DMS114 treated with DMSO at 0.1 percent for 48 hours (cell line): ENCODE measurements around the gene FKBP11.

Source experiments
- DNase-seq: peaks from one replicate; lab custom pipeline; 2025; ENCODE audit not compliant: unreplicated experiment; lab: John Stamatoyannopoulos, UW

Gene FKBP11

DNA sequence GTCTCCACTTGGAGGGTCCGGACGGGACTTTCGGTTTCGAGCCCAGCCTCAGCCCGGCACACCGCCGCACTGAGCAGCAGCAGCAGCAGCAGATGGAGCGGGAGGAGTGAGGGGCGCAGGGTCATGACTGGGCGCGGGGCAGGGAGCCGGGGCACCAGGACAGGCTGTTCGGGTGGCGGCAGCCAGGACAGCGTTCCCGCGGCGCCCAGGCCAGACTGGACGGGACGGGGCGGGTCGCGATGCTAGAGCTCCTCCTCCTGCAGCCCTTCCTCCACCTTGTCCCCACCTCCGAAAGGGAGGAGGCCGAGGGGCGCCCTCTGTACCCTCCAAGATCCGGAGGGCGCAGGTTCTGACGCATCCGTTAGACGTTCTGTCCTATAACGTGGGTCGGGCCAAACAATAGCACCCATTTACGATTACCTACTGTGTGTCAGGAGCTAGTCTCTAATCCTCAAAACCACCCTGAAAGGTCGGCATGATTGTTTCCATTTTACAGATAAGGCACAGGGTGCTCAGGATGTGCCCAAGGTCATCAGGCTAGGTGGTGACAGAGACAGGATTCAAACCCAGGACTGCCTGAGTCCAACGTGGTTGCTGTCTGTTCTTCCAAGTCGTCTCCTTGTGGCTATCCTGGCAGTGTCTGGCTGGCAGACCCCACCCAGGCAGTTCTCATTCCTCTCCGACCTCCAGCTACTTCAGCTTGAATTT is at the start of gene FKBP11:
FKBP11 (minus strand) TSS at position 189 of the 708 bp plus-strand sequence; CDS start at position 125, 64 bp downstream.
- no peak for DNase-seq

DNA sequence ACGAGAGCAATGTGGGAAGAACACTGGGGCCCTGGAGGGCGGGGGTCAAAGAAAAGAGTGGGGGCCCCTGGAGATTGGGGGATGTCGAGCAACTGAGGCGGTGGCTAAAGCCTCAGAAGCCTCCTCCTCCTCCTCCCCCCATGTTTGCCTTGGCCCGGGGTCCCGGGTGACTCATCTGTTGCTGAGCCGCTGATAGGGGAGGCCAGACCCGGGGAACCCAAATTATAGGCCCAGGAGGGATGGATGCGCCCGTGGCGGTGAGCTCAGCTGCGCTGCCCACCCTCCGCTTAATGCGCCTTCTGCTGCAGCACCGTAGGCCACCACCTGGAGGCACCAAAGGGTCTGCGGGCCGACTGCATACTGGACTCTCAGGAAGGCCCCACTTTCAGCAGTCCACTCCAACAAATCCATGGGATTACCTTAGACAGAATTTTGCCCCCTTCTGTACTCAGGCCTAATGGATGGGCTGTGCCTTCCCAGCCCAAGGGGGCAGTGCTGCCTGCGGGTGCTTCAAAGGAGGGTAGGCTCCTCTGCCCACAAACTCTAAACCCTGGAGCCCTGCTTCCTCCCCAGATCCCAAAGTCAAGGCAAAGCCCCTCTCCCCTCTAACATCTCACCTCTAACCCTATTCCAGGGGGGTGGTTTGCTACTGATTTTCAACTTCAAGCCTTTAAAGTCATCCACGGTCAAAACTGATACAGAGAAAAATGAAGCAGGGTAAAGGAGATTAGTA is 48.8 kb upstream of the FKBP11 start:
- DNase-seq, result no peak

DNA sequence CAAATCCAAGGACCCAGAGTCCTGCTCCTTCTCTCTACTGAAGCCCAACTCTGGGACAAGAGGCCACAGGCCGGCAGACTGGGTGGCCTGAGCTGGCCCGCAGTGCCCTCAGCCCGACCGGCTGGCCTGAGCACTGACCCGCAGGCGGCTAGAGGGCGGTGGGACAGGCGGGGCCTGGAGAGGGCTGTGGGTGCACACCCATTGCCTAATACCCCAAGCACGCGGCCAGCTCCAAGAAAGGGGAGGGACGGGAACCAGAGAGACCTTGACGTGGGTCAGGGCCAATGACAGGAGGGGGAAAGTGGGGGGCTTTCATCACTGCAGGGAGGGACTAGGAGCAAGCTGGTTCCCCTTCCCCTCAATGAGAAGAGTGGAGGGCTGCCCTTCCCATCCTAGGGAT is 48.2 kb upstream of the FKBP11 start:
- no peak for DNase-seq

DNA sequence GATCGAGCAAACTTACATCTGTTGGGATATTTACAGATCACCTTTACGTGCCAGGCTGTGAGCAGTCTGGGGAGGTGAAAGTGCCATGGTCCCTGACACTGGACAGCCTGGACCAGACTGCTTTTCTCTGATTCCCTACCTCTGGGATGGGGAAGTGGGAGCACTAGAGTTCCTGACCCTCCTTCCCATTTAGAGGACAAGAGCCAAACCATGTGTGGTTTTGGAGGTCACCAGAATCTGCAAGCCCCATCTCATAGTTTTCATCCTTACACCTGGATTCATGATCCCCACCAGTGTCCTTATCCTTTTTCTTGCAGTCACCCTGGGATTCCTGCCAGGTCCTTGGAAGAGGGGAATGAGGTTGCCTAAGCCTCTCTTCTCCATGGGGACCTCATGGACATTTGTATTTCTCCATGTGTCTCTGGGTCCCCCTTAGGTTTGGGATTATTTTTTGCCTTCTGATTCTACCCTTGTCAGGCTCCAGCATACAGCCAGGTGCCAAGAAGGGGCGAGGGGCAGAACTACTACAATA is 47.7 kb upstream of the FKBP11 start:
- DNase-seq, result no peak

GRCh38 chr12:48972213-48972951 is 47.1 kb upstream of the FKBP11 start:
- DNase-seq, result no peak

- no peak for DNase-seq
Observed at GRCh38 chr12:48970702-48971334, 45.5 kb upstream of the FKBP11 start.

GRCh38 chr12:48969833-48970701 is 44.8 kb upstream of the FKBP11 start:
- no peak for DNase-seq

DNA sequence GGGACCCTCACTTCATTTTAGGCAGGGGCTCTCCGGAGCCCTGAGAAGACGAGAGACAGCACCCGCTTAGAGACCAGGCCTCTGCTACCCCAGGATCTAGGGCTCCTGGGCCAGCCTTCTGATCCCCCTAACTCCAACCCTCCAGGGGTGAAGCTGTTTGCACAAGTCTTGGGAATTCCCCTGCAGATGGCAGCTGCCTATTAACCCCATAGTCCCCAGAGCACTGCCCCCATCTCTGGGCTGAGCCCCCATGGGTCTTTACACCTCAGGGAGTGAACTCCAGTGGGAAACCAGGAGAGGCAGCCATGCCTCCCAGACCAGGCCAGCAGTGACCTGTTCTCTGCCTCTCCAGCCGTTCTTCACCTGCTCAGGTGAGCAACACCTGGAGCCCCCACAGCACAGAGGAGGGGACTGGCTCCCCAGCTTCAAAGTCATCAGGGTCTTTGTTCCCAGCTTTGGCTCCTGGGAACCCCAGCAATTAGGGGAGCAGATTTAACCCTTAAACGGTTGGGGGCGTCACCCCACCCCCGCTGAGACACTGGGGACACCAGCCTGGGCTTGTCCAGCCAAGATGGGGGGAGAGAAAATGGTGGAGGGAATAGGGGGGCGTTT is 44.0 kb upstream of the FKBP11 start:
- no peak for DNase-seq

- DNase-seq, result no peak
Observed at GRCh38 chr12:48968467-48968866, 43.2 kb upstream of the FKBP11 start.

- no peak for DNase-seq
Observed at GRCh38 chr12:48967991-48968390, 42.7 kb upstream of the FKBP11 start.

GRCh38 chr12:48966177-48966895 is 41.0 kb upstream of the FKBP11 start:
- no peak for DNase-seq

DNA sequence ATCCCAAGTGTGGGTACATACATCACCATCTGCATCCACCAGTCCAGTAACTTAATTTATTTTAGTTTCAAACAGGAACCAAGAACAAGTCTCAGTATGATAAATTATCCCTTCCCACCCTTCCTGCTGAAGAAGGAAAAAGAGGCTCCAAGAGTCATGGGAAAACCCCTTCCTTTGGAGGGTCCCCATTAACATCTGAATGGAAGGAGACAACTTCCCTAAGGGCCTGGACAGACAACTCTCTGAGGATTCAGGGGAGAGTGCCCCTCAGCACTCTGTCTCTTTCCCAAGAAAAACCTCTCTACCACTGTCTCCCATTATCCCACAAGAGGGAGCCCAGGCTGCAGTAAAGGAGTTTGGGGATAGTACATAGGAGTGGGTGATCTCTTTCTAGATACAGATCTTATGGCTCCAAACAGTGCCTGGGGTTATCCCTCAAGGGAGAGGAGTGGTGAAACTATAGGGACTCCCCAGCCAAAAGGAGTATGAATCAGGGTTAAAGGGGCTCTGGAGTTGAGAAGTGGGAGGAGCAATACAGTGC is 40.1 kb upstream of the FKBP11 start:
- DNase-seq, result peak; percentile 59

DNA sequence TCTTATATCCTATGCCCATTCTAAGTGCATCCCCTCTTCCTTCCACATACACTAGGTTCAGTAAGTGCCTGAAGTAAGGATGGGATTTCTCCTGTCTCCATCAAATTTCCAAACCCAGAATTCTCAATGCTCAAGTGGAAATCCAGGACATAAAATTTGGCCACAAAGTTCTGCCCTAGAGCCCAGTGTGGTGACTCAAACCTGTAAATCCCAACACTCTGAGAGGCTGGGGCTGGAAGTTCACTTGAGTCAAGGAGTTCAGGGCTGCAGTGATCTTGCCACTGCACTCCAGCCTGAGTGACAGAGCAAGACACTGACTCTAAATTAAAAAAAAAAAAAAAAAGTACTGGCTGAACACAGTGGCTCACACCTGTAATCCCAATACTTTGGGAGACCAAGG is 36.5 kb upstream of the FKBP11 start:
- no peak for DNase-seq

GRCh38 chr12:48961331-48961730 is 36.0 kb upstream of the FKBP11 start:
- no peak for DNase-seq

GRCh38 chr12:48960834-48961233 is 35.5 kb upstream of the FKBP11 start:
- DNase-seq, result no peak

DNA sequence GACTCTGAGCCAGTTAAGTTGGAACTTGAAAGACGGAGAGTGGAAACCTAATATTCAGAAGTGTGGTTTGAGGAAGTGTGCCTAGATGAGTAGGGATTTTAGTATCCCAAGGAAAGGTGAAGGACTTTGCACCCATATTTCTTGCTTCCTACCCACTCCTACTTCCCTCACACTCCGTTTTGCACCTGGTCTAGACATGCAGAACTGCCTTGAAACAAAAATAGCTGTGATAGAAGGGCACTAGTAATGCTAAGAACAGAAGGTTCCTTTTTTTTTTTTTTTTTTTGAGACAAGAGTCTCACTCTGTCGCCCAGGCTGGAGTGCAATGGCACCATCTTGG is 32.7 kb upstream of the FKBP11 start:
- no peak for DNase-seq

- DNase-seq, result peak; percentile 87
Observed at GRCh38 chr12:48957141-48958048, 32.1 kb upstream of the FKBP11 start, which contains the start of gene ARF3. TSS of gene ARF3 (minus strand) at chr12:48957487. CDS start at chr12:48941095, 16,392 bp downstream.
